D721Med (cell line): ENCODE results near the gene PDZRN3.

Source experiments
- DNase-seq: peaks from one replicate; pipeline ENCODE4 v3.0.0; 2011; ENCODE audit warnings: low spot score; ENCODE audit not compliant: insufficient read length
- FAIRE-seq: peaks from 2 replicates; lab custom pipeline; 2011; peaks lifted over from hg19 to GRCh38; lab: Jason Lieb, UNC
- TF ChIP-seq, protein P1 (sequence below): IDR thresholded peaks from 2 replicates; pipeline ENCODE4 v1.5.1; 2012; ENCODE audit warnings: mild to moderate bottlenecking, control low read depth; ENCODE audit not compliant: insufficient read depth; ENCODE audit errors: missing control alignments

PDZRN3 gene

DNA sequence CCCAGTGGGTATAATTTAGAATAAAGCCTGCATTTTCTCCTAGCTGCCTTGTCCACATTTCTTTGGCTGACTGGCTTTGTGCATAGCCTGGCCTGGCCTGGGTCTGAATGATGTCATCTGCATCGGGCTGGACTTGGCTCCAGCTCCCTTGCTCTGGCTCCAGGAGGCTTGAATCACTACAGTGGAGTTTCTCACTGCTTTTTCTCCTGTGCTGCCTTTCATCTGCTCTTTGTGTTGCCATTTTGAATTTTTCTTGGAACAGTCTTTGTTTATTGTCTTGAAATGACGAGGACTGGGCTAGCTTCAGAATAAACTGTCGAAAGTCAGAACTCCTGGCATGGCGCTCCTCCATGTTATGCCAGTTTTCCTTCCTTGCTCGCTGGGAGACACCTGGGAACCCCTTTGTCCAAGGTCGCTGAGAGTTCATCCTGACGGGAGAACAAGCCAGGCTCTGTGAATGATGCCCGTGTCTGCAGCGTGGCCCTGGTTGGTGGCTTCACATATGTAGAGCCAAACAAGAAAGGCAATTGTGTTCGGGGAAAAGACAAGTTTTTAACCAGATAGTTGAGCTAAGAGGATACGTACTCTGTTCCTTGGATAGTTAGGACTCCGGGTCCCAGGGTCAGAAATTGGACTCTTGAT, 258.9 kb downstream of the PDZRN3 start:
- TF ChIP-seq, protein P1, sequence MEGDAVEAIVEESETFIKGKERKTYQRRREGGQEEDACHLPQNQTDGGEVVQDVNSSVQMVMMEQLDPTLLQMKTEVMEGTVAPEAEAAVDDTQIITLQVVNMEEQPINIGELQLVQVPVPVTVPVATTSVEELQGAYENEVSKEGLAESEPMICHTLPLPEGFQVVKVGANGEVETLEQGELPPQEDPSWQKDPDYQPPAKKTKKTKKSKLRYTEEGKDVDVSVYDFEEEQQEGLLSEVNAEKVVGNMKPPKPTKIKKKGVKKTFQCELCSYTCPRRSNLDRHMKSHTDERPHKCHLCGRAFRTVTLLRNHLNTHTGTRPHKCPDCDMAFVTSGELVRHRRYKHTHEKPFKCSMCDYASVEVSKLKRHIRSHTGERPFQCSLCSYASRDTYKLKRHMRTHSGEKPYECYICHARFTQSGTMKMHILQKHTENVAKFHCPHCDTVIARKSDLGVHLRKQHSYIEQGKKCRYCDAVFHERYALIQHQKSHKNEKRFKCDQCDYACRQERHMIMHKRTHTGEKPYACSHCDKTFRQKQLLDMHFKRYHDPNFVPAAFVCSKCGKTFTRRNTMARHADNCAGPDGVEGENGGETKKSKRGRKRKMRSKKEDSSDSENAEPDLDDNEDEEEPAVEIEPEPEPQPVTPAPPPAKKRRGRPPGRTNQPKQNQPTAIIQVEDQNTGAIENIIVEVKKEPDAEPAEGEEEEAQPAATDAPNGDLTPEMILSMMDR: no peak
- no peak for FAIRE-seq
- DNase-seq: no peak

DNA sequence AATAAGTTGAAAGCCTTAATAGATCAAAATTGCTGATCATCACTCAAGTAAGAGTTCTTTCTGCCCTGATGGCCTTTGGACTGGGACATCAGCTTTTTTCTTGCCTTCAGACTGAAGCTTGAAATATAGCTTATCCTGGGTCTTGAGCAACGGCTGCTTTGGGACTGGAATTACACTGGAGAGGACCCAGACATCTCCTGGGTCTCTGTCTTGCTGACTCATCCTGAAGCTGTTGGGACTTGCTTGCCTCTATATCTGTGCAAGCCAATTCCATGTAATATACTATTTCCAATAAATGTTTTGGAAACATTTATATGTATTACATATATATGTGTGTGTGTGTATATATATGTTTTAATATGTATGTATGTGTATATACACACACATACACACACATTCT, 260.2 kb downstream of the PDZRN3 start:
- FAIRE-seq: no peak

DNA sequence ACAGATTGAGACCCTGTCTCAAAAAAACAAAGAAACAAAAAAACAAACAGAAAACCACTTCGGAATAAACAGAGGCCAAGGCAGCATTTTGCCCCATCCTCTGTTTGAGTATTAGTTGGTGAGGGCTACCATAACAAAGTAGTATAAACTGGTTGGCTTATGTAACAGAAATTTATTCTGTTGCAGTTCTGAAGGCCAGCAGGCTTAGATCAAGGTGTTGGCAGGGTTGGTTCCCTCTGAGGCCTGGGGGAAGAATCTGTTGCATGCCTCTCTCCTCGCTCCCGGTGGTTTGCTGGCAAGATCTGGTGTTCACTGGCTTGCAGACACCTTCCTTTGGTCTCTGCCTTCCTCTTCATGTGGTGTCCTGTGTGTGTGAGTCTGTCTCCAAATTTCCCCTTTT, 261.6 kb downstream of the PDZRN3 start:
- no peak for FAIRE-seq
- TF ChIP-seq, protein P1: no peak

More for the DNA sequence above, 260.2 kb downstream of the PDZRN3 start:
- TF ChIP-seq, protein P1: no peak
- DNase-seq: no peak

DNA sequence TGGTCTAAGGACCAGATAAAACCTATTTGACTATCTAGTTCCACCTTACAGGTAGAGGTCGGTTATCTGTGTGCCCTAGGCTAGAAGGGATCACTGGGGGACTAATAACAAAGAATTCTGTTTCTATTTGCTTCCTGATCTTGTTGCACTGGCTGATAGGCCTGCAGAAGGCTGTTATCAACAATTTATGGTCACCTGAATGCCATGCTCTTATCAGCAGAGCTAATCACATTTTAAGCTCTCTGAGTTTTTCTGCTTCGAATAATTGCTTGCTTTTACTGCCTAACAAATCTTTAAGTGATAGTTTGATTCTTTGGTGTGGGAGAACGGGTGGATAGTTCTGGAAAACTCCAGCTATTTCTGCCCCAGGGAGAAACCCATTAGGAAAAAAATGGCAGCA, 263.1 kb downstream of the PDZRN3 start:
- no peak for DNase-seq
- TF ChIP-seq, protein P1: no peak
- no peak for FAIRE-seq

More for the DNA sequence above, 261.6 kb downstream of the PDZRN3 start:
- DNase-seq: no peak

DNA sequence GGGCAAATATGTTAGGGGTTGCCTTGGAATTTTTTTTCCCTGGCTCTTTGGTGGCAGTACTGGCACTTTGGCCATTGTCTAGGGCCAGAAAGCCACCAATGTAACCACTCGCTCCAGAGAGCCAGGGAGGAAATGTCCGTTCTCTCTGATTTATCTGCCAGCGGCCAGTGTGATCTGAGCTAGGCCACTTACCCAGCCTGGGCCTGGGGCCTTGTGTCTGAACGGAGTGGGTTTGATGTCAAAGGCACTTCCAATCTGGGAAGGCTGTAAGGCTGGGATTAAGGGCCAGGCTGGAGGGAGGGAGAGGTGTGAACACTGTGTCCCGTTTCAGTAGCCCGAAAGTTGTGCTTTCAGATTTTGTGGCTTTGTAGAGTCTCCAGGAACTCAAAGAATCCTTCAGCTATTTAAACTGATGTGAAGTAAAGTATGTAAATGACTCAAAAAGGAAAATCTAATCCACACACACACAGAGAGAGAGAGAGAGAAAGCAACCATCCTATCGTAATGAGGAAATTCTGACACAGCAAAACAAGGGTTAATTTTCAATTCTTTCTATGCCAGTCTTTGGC, 271.0 kb downstream of the PDZRN3 start:
- TF ChIP-seq, protein P1: no peak
- DNase-seq: no peak
- FAIRE-seq: no peak

DNA sequence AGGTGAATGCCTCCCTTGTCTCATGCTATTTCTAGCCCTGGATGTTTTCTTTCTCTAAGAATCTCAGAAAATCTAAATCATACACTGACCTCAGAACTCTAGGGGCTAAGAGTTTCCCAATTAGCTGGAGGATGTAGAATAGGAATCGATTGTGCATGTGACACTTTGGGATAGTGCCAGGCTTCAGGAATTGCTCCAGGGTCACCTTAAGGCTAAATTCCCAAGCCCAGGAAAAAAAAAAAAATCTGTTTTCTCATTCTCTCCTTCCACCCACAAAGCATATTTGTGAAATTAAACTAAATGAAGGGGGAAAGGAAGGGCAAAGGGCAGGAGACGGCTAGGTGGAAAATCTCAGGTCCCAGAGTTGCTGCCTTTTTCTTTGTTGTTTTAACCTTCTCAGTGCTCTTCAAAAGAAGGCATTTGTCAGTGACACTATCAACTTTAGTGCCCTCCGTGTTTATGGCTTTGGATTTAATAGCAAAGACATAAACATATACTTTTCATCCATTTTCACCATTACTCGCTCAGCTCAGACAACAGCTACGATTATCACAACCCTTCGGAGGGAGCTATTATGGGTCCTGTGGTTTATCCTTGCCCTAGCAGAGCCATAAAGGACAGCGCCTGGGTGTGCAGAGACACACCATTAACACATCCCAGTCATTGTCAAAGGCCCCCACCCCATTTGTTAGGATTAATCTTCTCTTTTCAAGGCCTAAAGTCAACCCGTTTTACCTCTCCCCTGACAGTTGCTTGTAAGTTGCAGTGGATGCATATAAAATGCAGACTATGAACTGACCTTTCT, 271.7 kb downstream of the PDZRN3 start:
- no peak for FAIRE-seq

More for the DNA sequence above, 271.7 kb downstream of the PDZRN3 start:
- no peak for DNase-seq
- TF ChIP-seq, protein P1: no peak
